ENCODE results near the gene FXYD2. TPM values are rescaled to one million over a fixed set of nuclear protein-coding genes. Genes with fewer than 3 reads are reported as not detected.

Gene FXYD2
- total RNA-seq, 6 donors from 2014 or later: 0.15 to 4.5 (median 2.4) TPM

- H3K4me1 ChIP-seq: no peaks in the 10 kb centered on the region
- WGBS, 2 donors: 83 to 90% methylated on average over 3 of the region's 3 CpGs
- no peaks in the 10 kb centered on the region for H3K9me3 ChIP-seq
- no peak overlapping the region for H3K27ac ChIP-seq
- H3K36me3 ChIP-seq: no peaks in the 10 kb centered on the region
- no peak for ATAC-seq (ENCODE audit: low FRiP score in 2 of 2)
- no peak overlapping the region for H3K4me3 ChIP-seq
- DNase-seq: no peak
- no peaks in the 10 kb centered on the region for H3K27me3 ChIP-seq
- TF ChIP-seq POLR2A (IDR thresholded peaks at IDR 0.05) (no peak), CTCF (IDR thresholded peaks at IDR 0.05) (no peak), EP300 (IDR thresholded peaks at IDR 0.05) (no peak), POLR2AphosphoS5 (IDR thresholded peaks at IDR 0.05) (no peak)
Measured at GRCh38 chr11:117774553-117774952, 50.0 kb downstream of the FXYD2 start.

- ATAC-seq (ENCODE audit: low FRiP score in 2 of 2): no peak
- 88 to 94% methylated on average over 6 of the region's 6 CpGs for WGBS, 2 donors
Measured at GRCh38 chr11:117772360-117772759, 52.2 kb downstream of the FXYD2 start.

GRCh38 chr11:117771841-117772240 is 52.7 kb downstream of the FXYD2 start:
- DNase-seq (no peak), ATAC-seq (ENCODE audit: low FRiP score in 2 of 2) (no peak)
- 91 to 92% methylated on average over 7 of the region's 7 CpGs for WGBS, 2 donors
- Histone ChIP-seq H3K9me3 (no peaks in the 10 kb centered on the region), H3K4me1 (no peaks in the 10 kb centered on the region), H3K27me3 (no peaks in the 10 kb centered on the region), H3K36me3 (no peaks in the 10 kb centered on the region), H3K4me3 (no peak overlapping the region), H3K27ac (no peak overlapping the region)
- TF ChIP-seq POLR2AphosphoS5 (IDR thresholded peaks at IDR 0.05) (no peak), POLR2A (IDR thresholded peaks at IDR 0.05) (no peak), EP300 (IDR thresholded peaks at IDR 0.05) (no peak), CTCF (IDR thresholded peaks at IDR 0.05) (no peak)

More at GRCh38 chr11:117772360-117772759, 52.2 kb downstream of the FXYD2 start:
- TF ChIP-seq POLR2A (IDR thresholded peaks at IDR 0.05) (no peak), POLR2AphosphoS5 (IDR thresholded peaks at IDR 0.05) (no peak), CTCF (IDR thresholded peaks at IDR 0.05) (no peak), EP300 (IDR thresholded peaks at IDR 0.05) (no peak)
- no peak for DNase-seq
- no peaks in the 10 kb centered on the region for H3K27me3 ChIP-seq
- H3K9me3 ChIP-seq: no peaks in the 10 kb centered on the region
- no peaks in the 10 kb centered on the region for H3K36me3 ChIP-seq
- H3K4me1 ChIP-seq: no peaks in the 10 kb centered on the region
- no peak overlapping the region for H3K27ac ChIP-seq
- no peak overlapping the region for H3K4me3 ChIP-seq

GRCh38 chr11:117771197-117771596 is 53.3 kb downstream of the FXYD2 start:
- Histone ChIP-seq H3K4me1 (no peaks in the 10 kb centered on the region), H3K27ac (no peak overlapping the region), H3K9me3 (no peaks in the 10 kb centered on the region), H3K36me3 (no peaks in the 10 kb centered on the region), H3K27me3 (no peaks in the 10 kb centered on the region), H3K4me3 (no peak overlapping the region)
- WGBS, 2 donors: 84% methylated on average over 6 of the region's 6 CpGs
- no peak for DNase-seq
- ATAC-seq (ENCODE audit: low FRiP score in 2 of 2): no peak
- no peak for TF ChIP-seq EP300 (IDR thresholded peaks at IDR 0.05)
- no peak for TF ChIP-seq POLR2A (IDR thresholded peaks at IDR 0.05)
- TF ChIP-seq POLR2AphosphoS5 (IDR thresholded peaks at IDR 0.05): no peak
- TF ChIP-seq CTCF (IDR thresholded peaks at IDR 0.05): no peak

GRCh38 chr11:117770061-117770460 is 54.5 kb downstream of the FXYD2 start:
- Histone ChIP-seq H3K36me3 (no peaks in the 10 kb centered on the region), H3K4me1 (no peaks in the 10 kb centered on the region), H3K27ac (no peak overlapping the region), H3K4me3 (no peak overlapping the region), H3K9me3 (no peaks in the 10 kb centered on the region), H3K27me3 (no peaks in the 10 kb centered on the region)
- ATAC-seq (ENCODE audit: low FRiP score in 2 of 2): no peak
- DNase-seq: no peak
- 81 to 88% methylated on average over 4 of the region's 4 CpGs for WGBS, 2 donors
- no peak for TF ChIP-seq CTCF (IDR thresholded peaks at IDR 0.05)
